A549 (cell line): Measurements from ENCODE around the gene INPP5A. TPM values are rescaled to one million over a fixed set of nuclear protein-coding genes. Genes with fewer than 3 reads are reported as not detected.
"Not testable (repeated sequence)": the region's sequence is repeated elsewhere in the genome, so short reads cannot be mapped to it uniquely, and the experiment has no call there.

Experiments used
- ATAC-seq, 2 experiments: fragments of 200-7000 bp in 1 of 2; fragments of >200 bp in 1 of 2; cut with Nextera tagmentation in 1 of 2; cut with Tn5 transposase in 1 of 2; 3 replicates each; pipeline versions ENCODE4 v1.8.0 to v1.9.1; 2018 to 2020; ENCODE audit warnings: mild to moderate bottlenecking in 1 of 2, moderate library complexity in 1 of 2
- CTCF ChIA-PET: fragments of 300-600 bp; sonication (Branson Sonifier 250); formaldehyde crosslinking; extraction: SDS; loops from one replicate; lab custom pipeline; 2021; ENCODE audit warnings: antibody characterized with exemption, inconsistent platforms; lab: Yijun Ruan, JAX
- POLR2A ChIA-PET: fragments of 350-600 bp; formaldehyde crosslinking; extraction: SDS; loops from one replicate; lab custom pipeline; 2021; ENCODE audit warnings: antibody characterized with exemption, inconsistent platforms; lab: Yijun Ruan, JAX
- DNase-seq, 2 experiments: peaks; one replicate each; pipeline versions ENCODE4 v3.0.0 to v3.0.0-alpha.2; 2011 to 2016; ENCODE audit warnings: low read depth in 1 of 2, low spot score in 1 of 2
- FAIRE-seq: peaks from 2 replicates; lab custom pipeline; 2011; peaks lifted over from hg19 to GRCh38; lab: Jason Lieb, UNC
- H3K27ac ChIP-seq, 2 experiments: fragments of >200 bp; sonication (Bioruptor Twin); formaldehyde crosslinking; 3 replicates each; pipeline ENCODE4 v1.5.1; 2016 to 2017
- H3K4me1 ChIP-seq: fragments of >200 bp; sonication (Bioruptor Twin); formaldehyde crosslinking; 3 replicates; pipeline ENCODE4 v1.6.1; 2016
- H3K4me2 ChIP-seq: fragments of >200 bp; sonication (Bioruptor Twin); formaldehyde crosslinking; 3 replicates; pipeline ENCODE4 v1.6.1; 2016
- H3K4me3 ChIP-seq: fragments of >200 bp; sonication (Bioruptor Twin); formaldehyde crosslinking; 3 replicates; pipeline ENCODE4 v1.5.1; 2016
- H3K9me3 ChIP-seq: fragments of >200 bp; sonication (Bioruptor Twin); formaldehyde crosslinking; 3 replicates; pipeline ENCODE4 v1.6.1; 2016
- BCL3 ChIP-seq: fragments of >200 bp; sonication (Bioruptor Twin); formaldehyde crosslinking; IDR thresholded peaks from 3 replicates; pipeline ENCODE4 v1.6.1; 2016
- CBX8 ChIP-seq: fragments of 200-600 bp; sonication (generic); IDR thresholded peaks from 2 replicates; pipeline ENCODE4 v1.6.1; 2016
- EHMT2 ChIP-seq: fragments of 200-600 bp; sonication (generic); IDR thresholded peaks from 2 replicates; pipeline ENCODE4 v1.6.1; 2016; ENCODE audit warnings: antibody characterized with exemption, low read depth, mild to moderate bottlenecking, moderate library complexity
- GATA3 ChIP-seq: IDR thresholded peaks from 2 replicates; pipeline ENCODE4 v1.6.1; 2012; ENCODE audit warnings: borderline replicate concordance
- HOXA7 ChIP-seq: fragments of 250-450 bp; sonication (Bioruptor Pico); IDR thresholded peaks from 2 replicates; pipeline ENCODE4 v1.5.0; 2020; ENCODE audit warnings: mild to moderate bottlenecking, moderate library complexity
- JUN ChIP-seq, 2 experiments: fragments of >200 bp; sonication (Bioruptor Twin); formaldehyde crosslinking; IDR thresholded peaks; 2 replicates in 1 of 2; 3 replicates in 1 of 2; pipeline ENCODE4 v1.6.1; 2016 to 2017
- KDM1A ChIP-seq: fragments of 200-600 bp; sonication (generic); IDR thresholded peaks from 2 replicates; pipeline ENCODE4 v1.6.1; 2016; ENCODE audit warnings: low read depth, mild to moderate bottlenecking
- RAD21 ChIP-seq, 2 experiments: fragments of >200 bp in 1 of 2; sonication (Bioruptor Twin) in 1 of 2; formaldehyde crosslinking in 1 of 2; IDR thresholded peaks in 1 of 2; conservative IDR thresholded peaks in 1 of 2; 2 replicates in 1 of 2; 3 replicates in 1 of 2; pipeline ENCODE4 v1.6.1; 2012 to 2018; ENCODE audit warnings: inconsistent platforms in 1 of 2
- RARB ChIP-seq: fragments of 250-450 bp; sonication (Bioruptor Pico); IDR thresholded peaks from 2 replicates; pipeline ENCODE4 v1.8.0; 2021; ENCODE audit warnings: mild to moderate bottlenecking, moderate library complexity
- SMC3 ChIP-seq: fragments of >200 bp; sonication (Bioruptor Twin); formaldehyde crosslinking; IDR thresholded peaks from 3 replicates; pipeline ENCODE4 v1.6.1; 2018; ENCODE audit warnings: inconsistent platforms
- TFCP2L1 ChIP-seq: fragments of 250-450 bp; sonication (Bioruptor Pico); IDR thresholded peaks from 2 replicates; pipeline ENCODE4 v1.5.0; 2021; ENCODE audit warnings: mild to moderate bottlenecking
- TP53 ChIP-seq: fragments of 250-450 bp; sonication (Bioruptor Pico); IDR thresholded peaks from 2 replicates; pipeline ENCODE4 v1.5.0; 2021; ENCODE audit warnings: mild to moderate bottlenecking, moderate library complexity
- ZNF302 ChIP-seq: fragments of 250-450 bp; sonication (Bioruptor Pico); IDR thresholded peaks from 2 replicates; pipeline ENCODE4 v1.9.0; 2021; ENCODE audit warnings: inconsistent platforms, mild to moderate bottlenecking, moderate library complexity
- WGBS: methylation state at CpG from one replicate; pipeline ENCODE4 v1.1.6; 2017; ENCODE audit errors: missing lambda C conversion rate; 5-methylcytosine and 5-hydroxymethylcytosine counted together
- polyA plus RNA-seq, 4 experiments: library from polyadenylated mRNA; depleted of rRNA in 3 of 4; stranded (reverse); fragments of >200 nt; fragmentation: RNase III in 1 of 4; extraction: RNeasy Plus Mini Kit Qiagen cat#74134 plus additional on column Dnase treatment in 1 of 4; gene quantifications; 2 replicates in 3 of 4; 3 replicates in 1 of 4; pipeline ENCODE4 v1.2.3, GENCODE V29; 2011 to 2017
- TF ChIP-seq, protein P1 (sequence below): fragments of 250-450 bp; sonication (Bioruptor Pico); IDR thresholded peaks from 2 replicates; pipeline ENCODE4 v1.5.0; 2021; ENCODE audit warnings: mild to moderate bottlenecking, moderate library complexity, borderline replicate concordance
- TF ChIP-seq, protein P2 (sequence below): fragments of >200 bp; sonication (Bioruptor Twin); formaldehyde crosslinking; IDR thresholded peaks from 3 replicates; pipeline ENCODE4 v1.5.1; 2016
- TF ChIP-seq, protein P3 (sequence below): IDR thresholded peaks from 2 replicates; pipeline ENCODE4 v1.6.1; 2012
- TF ChIP-seq, protein P4 (sequence below): IDR thresholded peaks from 2 replicates; pipeline ENCODE4 v1.6.1; 2012

INPP5A gene
- polyA plus RNA-seq, 2 of the 4 experiments (the other 2 are of a cell fraction), result 13.7 to 15.1 TPM

DNA sequence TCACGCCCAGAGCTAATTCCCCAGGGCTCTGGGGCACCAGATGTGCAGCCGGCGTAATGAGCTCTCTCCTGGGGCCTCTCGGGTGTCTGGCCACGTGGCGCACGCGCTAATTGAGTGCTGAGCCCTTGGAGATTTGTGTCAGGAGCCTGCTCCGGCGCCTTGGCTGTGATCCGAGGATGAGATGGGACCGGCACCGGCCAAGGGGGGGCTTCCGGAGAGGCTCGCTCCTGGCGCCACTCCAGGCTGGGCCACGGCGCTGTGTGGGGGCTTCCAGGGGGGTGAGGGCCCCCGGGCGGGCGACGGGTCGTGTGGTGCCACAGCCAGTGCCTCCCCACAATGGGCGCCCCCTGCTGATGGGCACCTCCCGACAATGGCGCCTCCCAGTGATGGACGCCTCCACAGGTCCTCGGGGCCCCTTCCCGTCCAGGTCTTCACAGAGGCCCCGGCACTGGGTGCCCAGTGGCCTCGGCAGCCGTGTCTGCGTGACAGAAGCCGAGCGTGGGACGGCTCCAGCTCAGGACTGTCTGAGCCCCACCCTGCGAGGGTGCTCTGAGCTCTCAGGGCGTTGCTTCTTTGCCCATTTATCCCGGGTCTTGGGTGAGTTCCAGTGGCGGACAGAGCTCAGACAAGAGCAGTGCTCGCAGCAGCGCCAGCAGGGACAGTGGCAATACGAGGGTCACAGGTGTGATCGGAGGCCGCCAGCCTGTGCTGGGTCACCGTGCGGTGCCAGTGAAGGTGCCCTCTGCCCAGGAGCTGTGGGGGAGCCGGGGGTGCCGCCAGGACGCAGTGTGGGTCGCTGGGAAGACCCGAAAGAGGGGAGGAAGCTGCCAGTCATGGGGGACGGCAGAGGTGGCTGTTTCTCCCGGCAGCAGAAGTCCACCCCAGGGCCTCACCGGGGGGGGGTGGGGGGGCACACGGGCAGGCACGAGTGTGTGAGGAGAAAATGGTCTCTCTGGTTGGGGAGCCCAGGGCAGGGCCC is 256.6 kb downstream of the INPP5A start:
- WGBS, result 36% methylated on average over 27 of the region's 57 CpGs
- CTCF ChIA-PET, result interaction anchor here (0.9 to 3.5 kb wide), 7 partner anchors 9 to 253 kb away, joined by 3 to 56 read pairs (median 4); no protein-coding TSS in a partner anchor
- no peaks in the 10 kb centered on the region for H3K9me3 ChIP-seq
- TF ChIP-seq HOXA7 (CRISPR knock-in tag) (no peak), GATA3 (no peak), JUN (IDR thresholded peaks at IDR 0.05) (no peak), TFCP2L1 (CRISPR knock-in tag) (no peak), RARB (CRISPR knock-in tag) (no peak), BCL3 (no peak), ZNF302 (CRISPR knock-in tag) (no peak), RAD21 (conservative IDR thresholded peaks at IDR 0.05 in 1 of 2, IDR thresholded peaks at IDR 0.05 in 1 of 2) (peak in 1 of 2 experiments; percentile 26; a peak in 1 of 5 replicates), SMC3 (peak; percentile 48)
- TF ChIP-seq, protein P1, sequence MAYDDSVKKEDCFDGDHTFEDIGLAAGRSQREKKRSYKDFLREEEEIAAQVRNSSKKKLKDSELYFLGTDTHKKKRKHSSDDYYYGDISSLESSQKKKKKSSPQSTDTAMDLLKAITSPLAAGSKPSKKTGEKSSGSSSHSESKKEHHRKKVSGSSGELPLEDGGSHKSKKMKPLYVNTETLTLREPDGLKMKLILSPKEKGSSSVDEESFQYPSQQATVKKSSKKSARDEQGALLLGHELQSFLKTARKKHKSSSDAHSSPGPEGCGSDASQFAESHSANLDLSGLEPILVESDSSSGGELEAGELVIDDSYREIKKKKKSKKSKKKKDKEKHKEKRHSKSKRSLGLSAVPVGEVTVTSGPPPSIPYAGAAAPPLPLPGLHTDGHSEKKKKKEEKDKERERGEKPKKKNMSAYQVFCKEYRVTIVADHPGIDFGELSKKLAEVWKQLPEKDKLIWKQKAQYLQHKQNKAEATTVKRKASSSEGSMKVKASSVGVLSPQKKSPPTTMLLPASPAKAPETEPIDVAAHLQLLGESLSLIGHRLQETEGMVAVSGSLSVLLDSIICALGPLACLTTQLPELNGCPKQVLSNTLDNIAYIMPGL (CRISPR knock-in tag), result no peak
- TF ChIP-seq, protein P2, sequence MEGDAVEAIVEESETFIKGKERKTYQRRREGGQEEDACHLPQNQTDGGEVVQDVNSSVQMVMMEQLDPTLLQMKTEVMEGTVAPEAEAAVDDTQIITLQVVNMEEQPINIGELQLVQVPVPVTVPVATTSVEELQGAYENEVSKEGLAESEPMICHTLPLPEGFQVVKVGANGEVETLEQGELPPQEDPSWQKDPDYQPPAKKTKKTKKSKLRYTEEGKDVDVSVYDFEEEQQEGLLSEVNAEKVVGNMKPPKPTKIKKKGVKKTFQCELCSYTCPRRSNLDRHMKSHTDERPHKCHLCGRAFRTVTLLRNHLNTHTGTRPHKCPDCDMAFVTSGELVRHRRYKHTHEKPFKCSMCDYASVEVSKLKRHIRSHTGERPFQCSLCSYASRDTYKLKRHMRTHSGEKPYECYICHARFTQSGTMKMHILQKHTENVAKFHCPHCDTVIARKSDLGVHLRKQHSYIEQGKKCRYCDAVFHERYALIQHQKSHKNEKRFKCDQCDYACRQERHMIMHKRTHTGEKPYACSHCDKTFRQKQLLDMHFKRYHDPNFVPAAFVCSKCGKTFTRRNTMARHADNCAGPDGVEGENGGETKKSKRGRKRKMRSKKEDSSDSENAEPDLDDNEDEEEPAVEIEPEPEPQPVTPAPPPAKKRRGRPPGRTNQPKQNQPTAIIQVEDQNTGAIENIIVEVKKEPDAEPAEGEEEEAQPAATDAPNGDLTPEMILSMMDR, result peak; percentile 35; the same call in 2 of the 3 replicates
- TF ChIP-seq, protein P3, sequence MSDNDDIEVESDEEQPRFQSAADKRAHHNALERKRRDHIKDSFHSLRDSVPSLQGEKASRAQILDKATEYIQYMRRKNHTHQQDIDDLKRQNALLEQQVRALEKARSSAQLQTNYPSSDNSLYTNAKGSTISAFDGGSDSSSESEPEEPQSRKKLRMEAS, result 0 out of 2 replicates have a peak, but pooled peaks have one; percentile 28
- TF ChIP-seq, protein P4, sequence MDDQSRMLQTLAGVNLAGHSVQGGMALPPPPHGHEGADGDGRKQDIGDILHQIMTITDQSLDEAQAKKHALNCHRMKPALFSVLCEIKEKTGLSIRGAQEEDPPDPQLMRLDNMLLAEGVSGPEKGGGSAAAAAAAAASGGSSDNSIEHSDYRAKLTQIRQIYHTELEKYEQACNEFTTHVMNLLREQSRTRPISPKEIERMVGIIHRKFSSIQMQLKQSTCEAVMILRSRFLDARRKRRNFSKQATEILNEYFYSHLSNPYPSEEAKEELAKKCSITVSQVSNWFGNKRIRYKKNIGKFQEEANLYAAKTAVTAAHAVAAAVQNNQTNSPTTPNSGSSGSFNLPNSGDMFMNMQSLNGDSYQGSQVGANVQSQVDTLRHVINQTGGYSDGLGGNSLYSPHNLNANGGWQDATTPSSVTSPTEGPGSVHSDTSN, result no peak
- FAIRE-seq (no peak), ATAC-seq (peak; percentile 32 to 74; a peak in 4 of 6 replicates), DNase-seq (peak in 1 of 2 experiments; percentile 36)
- POLR2A ChIA-PET, result no interaction called here
- H3K4me1 ChIP-seq, result peaks cover 5% of the 10 kb centered on the region; the same call in 1 of the 3 replicates
- H3K4me3 ChIP-seq, result no peak overlapping the region
- H3K4me2 ChIP-seq, result peak overlapping the region; percentile 69
- peak overlapping the region in 1 of 2 experiments; percentile 29; a peak in 2 of 6 replicates for H3K27ac ChIP-seq

DNA sequence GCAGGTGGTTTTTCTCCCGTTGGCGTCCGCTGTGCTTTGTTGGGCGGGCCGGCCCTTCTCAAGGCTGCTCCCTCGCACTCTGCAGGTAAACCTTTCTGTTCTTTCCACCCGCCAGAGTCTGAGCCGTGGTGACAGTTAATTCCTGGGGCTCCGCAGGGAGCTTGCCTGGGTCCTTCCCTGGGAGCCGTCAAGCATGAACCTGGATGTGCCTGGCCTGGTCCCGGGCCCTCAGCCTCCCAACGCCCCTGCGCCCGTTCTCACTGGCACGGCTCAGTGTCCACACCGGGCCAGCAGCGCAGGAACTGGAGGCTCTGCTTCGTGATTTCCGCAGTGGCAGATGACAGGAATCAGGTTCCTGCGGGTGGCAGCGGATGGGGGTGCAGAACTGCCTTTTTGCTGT is 259.3 kb downstream of the INPP5A start:
- POLR2A ChIA-PET, result no interaction called here
- FAIRE-seq (no peak), ATAC-seq (no peak), DNase-seq (no peak)
- TF ChIP-seq EHMT2 (no peak), TP53 (no peak), CBX8 (no peak), KDM1A (no peak)
- no peak overlapping the region for H3K4me2 ChIP-seq
- peaks cover 5% of the 10 kb centered on the region; the same call in 1 of the 3 replicates for H3K4me1 ChIP-seq
- H3K9me3 ChIP-seq, result no peaks in the 10 kb centered on the region
- 75% methylated on average over 20 of the region's 21 CpGs for WGBS
- H3K27ac ChIP-seq, result no peak overlapping the region
- no peak overlapping the region for H3K4me3 ChIP-seq
- CTCF ChIA-PET, result interaction anchor here (1.0 to 1.8 kb wide), 3 partner anchors 9 to 143 kb away, joined by 3 to 7 read pairs (median 5); no protein-coding TSS in a partner anchor

DNA sequence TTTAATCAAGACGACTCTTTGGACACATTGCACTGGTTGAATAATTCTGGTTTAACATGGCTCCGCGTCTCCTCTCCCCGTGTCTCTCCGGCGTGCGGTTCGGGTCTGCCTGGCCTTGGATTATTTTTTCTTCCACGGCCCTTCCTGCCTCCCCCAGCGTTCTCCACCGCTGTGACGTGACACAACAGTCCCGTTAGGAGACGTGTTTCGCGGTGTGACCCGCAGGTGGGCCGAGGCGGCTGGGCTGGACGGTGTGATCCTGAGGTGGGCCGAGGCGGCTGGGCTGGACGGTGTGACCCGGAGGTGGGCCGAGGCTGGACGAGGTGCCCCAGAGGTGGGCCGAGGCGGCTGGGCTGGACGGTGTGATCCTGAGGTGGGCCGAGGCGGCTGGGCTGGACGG is 260.4 kb downstream of the INPP5A start:
- POLR2A ChIA-PET, H3K27ac ChIP-seq, H3K4me2 ChIP-seq, ATAC-seq, H3K9me3 ChIP-seq, H3K4me1 ChIP-seq, FAIRE-seq, H3K4me3 ChIP-seq, DNase-seq: not testable (repeated sequence)
- 76% methylated on average over 27 of the region's 32 CpGs for WGBS
- CTCF ChIA-PET, result interaction anchor here (1.8 kb wide), 1 partner anchor 144 kb away, joined by 5 read pairs; no protein-coding TSS in a partner anchor
